Measurements from ENCODE around the gene DYNC1LI1. TPM values are rescaled to one million over a fixed set of nuclear protein-coding genes. Genes with fewer than 3 reads are reported as not detected.

The DYNC1LI1 gene
- total and polyA plus RNA-seq, 9 of the 15 experiments (the other 6 are each of a cell fraction or from before 2014, with no cell fraction given): 21.0 to 85.4 (median 61.3) TPM

DNA sequence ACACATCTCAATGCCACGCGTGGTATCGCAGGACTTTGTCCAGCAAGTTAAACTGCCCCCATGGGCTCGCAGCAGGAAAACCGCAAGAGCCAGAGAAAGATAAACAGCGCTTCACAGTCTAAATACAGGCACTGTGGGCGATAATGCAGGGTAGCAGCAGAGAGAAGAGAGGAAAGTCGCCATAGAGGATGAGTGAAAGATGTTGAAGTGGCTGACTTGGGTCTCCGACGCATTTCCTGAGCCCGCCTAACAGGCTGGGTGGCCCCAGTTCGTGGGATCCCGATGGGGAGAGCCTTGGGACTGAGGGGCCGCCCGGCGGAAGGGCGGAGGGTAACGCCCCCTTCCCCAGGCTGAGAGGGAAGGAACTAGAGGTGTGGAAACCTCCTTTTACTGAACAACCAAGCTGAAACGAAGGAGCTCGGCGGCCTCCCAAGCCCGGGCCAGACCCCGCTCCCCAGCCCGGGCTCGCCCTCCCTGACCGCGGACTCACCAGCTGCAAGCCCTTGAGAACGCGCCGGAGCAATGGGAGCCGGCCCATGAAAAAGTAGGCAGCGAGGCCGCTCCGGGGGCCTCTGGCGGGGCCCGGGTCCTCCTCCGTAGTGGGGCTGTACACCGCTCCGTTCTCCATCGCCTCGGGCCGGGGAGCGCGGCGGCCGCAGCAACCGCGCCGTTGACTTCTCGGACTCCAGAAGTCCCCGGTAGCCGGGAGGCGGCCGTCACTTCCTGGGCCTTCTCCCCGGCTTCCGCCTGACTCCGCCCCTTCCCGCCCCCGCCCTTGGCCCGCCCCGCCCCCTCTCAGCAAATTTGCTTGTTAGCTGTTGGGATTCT lies 68.3 kb downstream of the DYNC1LI1 start, which contains the start of gene CMTM6:
CMTM6 (minus strand) TSS at position 735 of the 828 bp plus-strand sequence; CDS start at position 628, 107 bp downstream.
- FAIRE-seq: peak; percentile 93
- peaks cover 6% of the 10 kb centered on the region for H4K20me1 ChIP-seq (replicated peaks; ENCODE audit: control insufficient read depth, insufficient read depth, low read length)
- intact Hi-C loops (cut with micrococcal nuclease): loop anchor here (1.0 kb wide), 1 partner anchor 68 kb away; the partner anchor contains the start of gene DYNC1LI1
- peak; percentile 82 for TF ChIP-seq RNF2 (IDR thresholded peaks at IDR 0.05)
- no peak for TF ChIP-seq EZH2 (IDR thresholded peaks at IDR 0.05; ENCODE audit: borderline replicate concordance, low read depth, low read length)
- peak; percentile 58; the same call in 1 of the 2 replicates for TF ChIP-seq SMARCC2 (IDR thresholded peaks at IDR 0.05; ENCODE audit: low read depth)
- TF ChIP-seq, protein P1, sequence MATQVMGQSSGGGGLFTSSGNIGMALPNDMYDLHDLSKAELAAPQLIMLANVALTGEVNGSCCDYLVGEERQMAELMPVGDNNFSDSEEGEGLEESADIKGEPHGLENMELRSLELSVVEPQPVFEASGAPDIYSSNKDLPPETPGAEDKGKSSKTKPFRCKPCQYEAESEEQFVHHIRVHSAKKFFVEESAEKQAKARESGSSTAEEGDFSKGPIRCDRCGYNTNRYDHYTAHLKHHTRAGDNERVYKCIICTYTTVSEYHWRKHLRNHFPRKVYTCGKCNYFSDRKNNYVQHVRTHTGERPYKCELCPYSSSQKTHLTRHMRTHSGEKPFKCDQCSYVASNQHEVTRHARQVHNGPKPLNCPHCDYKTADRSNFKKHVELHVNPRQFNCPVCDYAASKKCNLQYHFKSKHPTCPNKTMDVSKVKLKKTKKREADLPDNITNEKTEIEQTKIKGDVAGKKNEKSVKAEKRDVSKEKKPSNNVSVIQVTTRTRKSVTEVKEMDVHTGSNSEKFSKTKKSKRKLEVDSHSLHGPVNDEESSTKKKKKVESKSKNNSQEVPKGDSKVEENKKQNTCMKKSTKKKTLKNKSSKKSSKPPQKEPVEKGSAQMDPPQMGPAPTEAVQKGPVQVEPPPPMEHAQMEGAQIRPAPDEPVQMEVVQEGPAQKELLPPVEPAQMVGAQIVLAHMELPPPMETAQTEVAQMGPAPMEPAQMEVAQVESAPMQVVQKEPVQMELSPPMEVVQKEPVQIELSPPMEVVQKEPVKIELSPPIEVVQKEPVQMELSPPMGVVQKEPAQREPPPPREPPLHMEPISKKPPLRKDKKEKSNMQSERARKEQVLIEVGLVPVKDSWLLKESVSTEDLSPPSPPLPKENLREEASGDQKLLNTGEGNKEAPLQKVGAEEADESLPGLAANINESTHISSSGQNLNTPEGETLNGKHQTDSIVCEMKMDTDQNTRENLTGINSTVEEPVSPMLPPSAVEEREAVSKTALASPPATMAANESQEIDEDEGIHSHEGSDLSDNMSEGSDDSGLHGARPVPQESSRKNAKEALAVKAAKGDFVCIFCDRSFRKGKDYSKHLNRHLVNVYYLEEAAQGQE (IDR thresholded peaks at IDR 0.05; ENCODE audit: borderline replicate concordance): no peak; the same call in 1 of the 2 replicates
- TF ChIP-seq, protein P1 (CRISPR knock-in tag; IDR thresholded peaks at IDR 0.05; ENCODE audit: low read depth): peak; percentile 44; the same call in 1 of the 2 replicates
- peak; percentile 78 for TF ChIP-seq RBBP5 (IDR thresholded peaks at IDR 0.05; ENCODE audit: borderline replicate concordance, insufficient read depth, low read length, poor library complexity, severe bottlenecking)
- no peak for TF ChIP-seq RAD51 (IDR thresholded peaks at IDR 0.05; ENCODE audit: borderline replicate concordance, low read depth)
- no peak for TF ChIP-seq NR2C1 (IDR thresholded peaks at IDR 0.05)
- TF ChIP-seq NR2C1 (tag; IDR thresholded peaks at IDR 0.05): no peak
- TF ChIP-seq ESRRA (IDR thresholded peaks at IDR 0.05; ENCODE audit: borderline replicate concordance, low read depth): peak; percentile 93; the same call in 1 of the 2 replicates
- TF ChIP-seq, protein P2, sequence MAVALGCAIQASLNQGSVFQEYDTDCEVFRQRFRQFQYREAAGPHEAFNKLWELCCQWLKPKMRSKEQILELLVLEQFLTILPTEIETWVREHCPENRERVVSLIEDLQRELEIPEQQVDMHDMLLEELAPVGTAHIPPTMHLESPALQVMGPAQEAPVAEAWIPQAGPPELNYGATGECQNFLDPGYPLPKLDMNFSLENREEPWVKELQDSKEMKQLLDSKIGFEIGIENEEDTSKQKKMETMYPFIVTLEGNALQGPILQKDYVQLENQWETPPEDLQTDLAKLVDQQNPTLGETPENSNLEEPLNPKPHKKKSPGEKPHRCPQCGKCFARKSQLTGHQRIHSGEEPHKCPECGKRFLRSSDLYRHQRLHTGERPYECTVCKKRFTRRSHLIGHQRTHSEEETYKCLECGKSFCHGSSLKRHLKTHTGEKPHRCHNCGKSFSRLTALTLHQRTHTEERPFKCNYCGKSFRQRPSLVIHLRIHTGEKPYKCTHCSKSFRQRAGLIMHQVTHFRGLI (CRISPR knock-in tag; IDR thresholded peaks at IDR 0.05): no peak

More for the DNA sequence above, 68.3 kb downstream of the DYNC1LI1 start, which contains the start of gene CMTM6:
- H3K4me2 ChIP-seq (ENCODE audit: insufficient read depth, low read length): peak within 1 kb of the TSS; percentile 93
- H3K36me3 ChIP-seq (ENCODE audit: control insufficient read depth, insufficient read depth, low read length): no peaks in the 10 kb centered on the region; the same call in 1 of the 3 replicates
- H3K4me3 ChIP-seq: peak within 1 kb of the TSS; percentile 94
- H3K79me2 ChIP-seq (ENCODE audit: control insufficient read depth, insufficient read depth, low read length): peaks cover 43% of the 10 kb centered on the region
- in situ Hi-C loops (cut with MboI): no loop called here
- POLR2A ChIA-PET: interaction anchor here (0.6 to 0.7 kb wide), 2 partner anchors 22 to 130 kb away, joined by 4 to 5 read pairs; no protein-coding TSS in a partner anchor
- no peaks in the 10 kb centered on the region for H3K9me3 ChIP-seq (replicated peaks; ENCODE audit: control insufficient read depth, insufficient read depth, low read depth, low read length)
- peak within 1 kb of the TSS; percentile 83 to 93 for H3K9ac ChIP-seq (ENCODE audit: insufficient read depth in 1 of 2, low read depth in 2 of 2, low read length in 2 of 2)
- H2AFZ ChIP-seq (ENCODE audit: low read depth, low read length): peak within 1 kb of the TSS; percentile 99
- H3K9me1 ChIP-seq (ENCODE audit: control insufficient read depth, insufficient read depth, low read length): no peaks in the 10 kb centered on the region
- BruUV-seq (replicated peaks): no TSS peak
- 1% methylated on average over 41 of the region's 61 CpGs for WGBS (ENCODE audit: insufficient coverage, low coverage, missing lambda C conversion rate)
- peaks cover 13 to 22% of the 10 kb centered on the region in 2 experiments; a peak in 4 of 5 replicates for H3K4me1 ChIP-seq (replicated peaks in 1 of 2; ENCODE audit: control insufficient read depth in 2 of 2, insufficient read depth in 2 of 2, low read length in 2 of 2)
- no peaks in the 10 kb centered on the region for H3K27me3 ChIP-seq (ENCODE audit: control insufficient read depth in 2 of 2, insufficient read depth in 2 of 2, low read length in 2 of 2)
- CTCF ChIA-PET (ENCODE audit: low intra/inter-chr PET ratio): no interaction called here
- DNase-seq (ENCODE audit: extremely low read depth in 1 of 4, low spot score in 3 of 4) (peak; percentile 90 to 97 (median 97)), ATAC-seq (peak; percentile 90)
- H3K27ac ChIP-seq (ENCODE audit: extremely low read depth, low read depth, low read length): peak within 1 kb of the TSS; percentile 86

Measured in K562 (cell line).